Heart right ventricle (tissue), 16 donors: ENCODE data around the gene C16orf87. TPM values are rescaled to one million over a fixed set of nuclear protein-coding genes. Genes with fewer than 3 reads are reported as not detected.

Experiments
- ATAC-seq, 8 donors: fragments of 200-7000 bp; cut with Tn5 transposase; one replicate each; pipeline ENCODE4 v1.9.1; 2020; ENCODE audit warnings: mild to moderate bottlenecking in 8 of 8, moderate library complexity in 8 of 8, moderate number of reproducible peaks in 1 of 8
- DNase-seq, 2 donors: peaks; one replicate each; pipeline ENCODE4 v3.0.0-alpha.2; 2020
- H3K27ac ChIP-seq, 10 donors: fragments of 200-600 bp; sonication (generic) in 2 of 10; one replicate each; pipeline versions ENCODE4 v1.5.0 to v1.8.0; 2020 to 2022; ENCODE audit warnings: mild to moderate bottlenecking in 3 of 10
- H3K27me3 ChIP-seq, 7 donors: fragments of 200-600 bp; one replicate each; pipeline ENCODE4 v1.8.0; 2021 to 2022; ENCODE audit warnings: mild to moderate bottlenecking in 2 of 7
- H3K36me3 ChIP-seq, 9 donors: fragments of 200-600 bp; sonication (generic) in 1 of 9; one replicate each; pipeline versions ENCODE4 v1.5.0 to v1.8.0; 2020 to 2022; ENCODE audit warnings: mild to moderate bottlenecking in 2 of 9
- H3K4me1 ChIP-seq, 9 donors: fragments of 200-600 bp; sonication (generic) in 1 of 9; one replicate each; pipeline versions ENCODE4 v1.5.0 to v1.8.0; 2020 to 2022; ENCODE audit warnings: mild to moderate bottlenecking in 4 of 9
- H3K4me3 ChIP-seq, 10 donors: fragments of 200-600 bp; sonication (generic) in 2 of 10; one replicate each; pipeline versions ENCODE4 v1.5.0 to v1.8.0; 2020 to 2022; ENCODE audit warnings: mild to moderate bottlenecking in 7 of 10, moderate library complexity in 2 of 10
- H3K9me3 ChIP-seq, 11 donors: fragments of 200-600 bp in 10 of 11; sonication (generic) in 2 of 11; one replicate each; pipeline versions ENCODE4 v1.5.0 to v1.8.0; 2013 to 2022; ENCODE audit warnings: mild to moderate bottlenecking in 2 of 11, control low read depth in 1 of 11, moderate library complexity in 1 of 11
- CTCF ChIP-seq, 9 donors: fragments of 200-600 bp; sonication (generic) in 2 of 9; IDR thresholded peaks; one replicate each; pipeline versions ENCODE4 v1.5.0 to v1.8.0; 2021 to 2022; ENCODE audit warnings: antibody characterized with exemption in 9 of 9, mild to moderate bottlenecking in 5 of 9, moderate library complexity in 1 of 9
- WGBS, 2 donors: extraction: QIAGEN DNeasy Blood & Tissue Kit; methylation state at CpG; one replicate each; pipeline ENCODE4 v1.1.7; 2013; ENCODE audit warnings: inconsistent platforms in 1 of 2; 5-methylcytosine and 5-hydroxymethylcytosine counted together
- intact Hi-C, 10 donors: fragments of 100-400 bp; cut with DNase I; formaldehyde crosslinking; loops; one replicate each; pipeline versions ENCODE4 v1.11.1 to v1.14.2; 2022
- polyA plus RNA-seq, 2 donors: library from polyadenylated mRNA; stranded (reverse); fragments of 200-250 nt; gene quantifications; one replicate each; pipeline ENCODE4 v1.2.3, GENCODE V29; 2013
- total RNA-seq, 10 donors: library from RNA; stranded (reverse); fragmentation: NEBNext Ultra II Directional in 3 of 10; extraction: Animal tissue kit (Norgen Biotek cat#: 25700) in 3 of 10; gene quantifications; one replicate each; pipeline versions ENCODE4 v1.2.1 to v1.2.4, GENCODE V29; 2021 to 2023
- donor health status: Arrhythmogenic right ventricular cardiomyopathy.
- donor health status: ischemic (EF 13 %, LVEDD 7.1; RV severe dilation, severe dysfunction).
- donor health status: healthy with polysubstance abuse.
- donor health status: DM: no; HTN: yes; CAD: no.
- donor health status: DM: no; HTN: no; CAD: no.
- donor health status: ischemic (EF 25% LVEDD 6.9; RV normal size, moderate dysfunction).
- donor health status: ischemic (EF 25% LVEDD 5.7; RV mildly dilated, moderate dysfunction).
- donor health status: healthy.
- donor health status: DM: yes; HTN: yes; CAD: no.
- donor health status: Ischemic cardiomyopathy.
- donor health status: ischemic (EF 35%, LVEDD 5.7; RV mildly dilated, moderate dysfunction).
- donor health status: nonischemic (EF 11% LVEDD 7.7; RV severe dilation, severe dysfunction).
- donor health status: DM: yes; HTN: yes; CAD: no.
- donor health status: PGD.
- donor health status: ischemic (EF 29% LVEDD 5.4; RV normal size, mild dysfunction).
- donor health status: nonischemic (EF 23%, LVEDD 6.1; RV moderate dilation, normal function).

C16orf87 gene
- total and polyA plus RNA-seq, 12 donors, result 3.1 to 17.8 (median 12.0) TPM

DNA sequence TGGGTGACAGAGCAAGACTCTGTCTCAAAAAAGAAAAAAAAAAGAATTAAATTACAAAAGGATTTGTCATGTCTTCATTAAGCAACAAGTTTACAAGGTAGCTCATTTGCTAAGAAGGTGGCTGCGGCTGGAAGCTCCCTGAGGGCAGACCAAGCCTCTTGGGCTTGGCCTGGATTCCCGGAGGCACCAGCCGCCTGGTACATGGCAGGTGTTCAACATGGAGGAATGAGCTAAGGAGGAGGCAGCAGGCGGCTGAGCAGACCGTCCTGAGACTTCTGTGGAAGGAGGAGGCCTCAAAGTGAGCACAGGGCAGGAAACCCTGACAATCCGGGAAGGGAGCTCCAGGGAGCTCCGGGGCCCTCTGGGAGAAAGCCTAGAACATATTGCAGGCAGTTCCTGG, 79.6 kb downstream of the C16orf87 start:
- WGBS, 2 donors, result 71 to 74% methylated on average over 7 of the region's 7 CpGs
- Histone ChIP-seq H3K9me3 (no peaks in the 10 kb centered on the region), H3K27me3 (no peaks in the 10 kb centered on the region), H3K36me3 (no peaks in the 10 kb centered on the region), H3K27ac (peak overlapping the region in 8 of 10 donors; percentile 5 to 99 (median 46)), H3K4me3 (no peak overlapping the region), H3K4me1 (peaks cover 5 to 63% (median 12%) of the 10 kb centered on the region in 9 donors)
- intact Hi-C loops, result no loop called here
- TF ChIP-seq CTCF (IDR thresholded peaks at IDR 0.05), result no peak
- DNase-seq, result no peak
- no peak for ATAC-seq

- no peaks in the 10 kb centered on the region for H3K36me3 ChIP-seq
- H3K4me1 ChIP-seq, result peaks cover 0 to 48% (median 20%) of the 10 kb centered on the region in 9 donors
- DNase-seq, result peak; percentile 74 to 78
- no peaks in the 10 kb centered on the region for H3K9me3 ChIP-seq
- no peak for TF ChIP-seq CTCF (IDR thresholded peaks at IDR 0.05)
- 56 to 60% methylated on average over 20 of the region's 20 CpGs for WGBS, 2 donors
- peak overlapping the region in 5 of 10 donors; percentile 19 to 70 (median 55) for H3K4me3 ChIP-seq
- ATAC-seq, result peak; percentile 48 to 83 (median 74)
- intact Hi-C loops, result loop anchor here in 3 of 10 donors (1.0 to 10.0 kb wide), 3 partner anchors 8 to 54 kb away; no protein-coding TSS in a partner anchor
- H3K27ac ChIP-seq, result peak overlapping the region; percentile 87 to 99 (median 94)
- H3K27me3 ChIP-seq, result no peaks in the 10 kb centered on the region
Observed at GRCh38 chr16:46748775-46749705, 81.9 kb downstream of the C16orf87 start.

- Histone ChIP-seq H3K4me1 (peaks cover 0 to 56% (median 30%) of the 10 kb centered on the region in 9 donors), H3K27ac (peak within 1 kb of the TSS; percentile 87 to 99 (median 94)), H3K36me3 (no peaks in the 10 kb centered on the region), H3K27me3 (no peaks in the 10 kb centered on the region), H3K4me3 (peak within 1 kb of the TSS; percentile 27 to 70 (median 50)), H3K9me3 (no peaks in the 10 kb centered on the region)
- 41 to 58% methylated on average over 25 of the region's 25 CpGs for WGBS, 2 donors
- DNase-seq (peak; percentile 69 to 73), ATAC-seq (peak; percentile 78 to 90 (median 86))
- intact Hi-C loops, result loop anchor here in 3 of 10 donors (1.0 to 10.0 kb wide), 3 partner anchors 9 to 53 kb away; no protein-coding TSS in a partner anchor
- no peak for TF ChIP-seq CTCF (IDR thresholded peaks at IDR 0.05)
Observed at GRCh38 chr16:46747777-46748651, 83.0 kb downstream of the C16orf87 start, which contains the start of gene MYLK3. MYLK3 (minus strand) TSS chr16:46748344; CDS start chr16:46748193, 151 bp downstream.
